Suprapubic skin (tissue), 4 donors: Measurements from ENCODE around the gene FAM53A. TPM values are rescaled to one million over a fixed set of nuclear protein-coding genes. Genes with fewer than 3 reads are reported as not detected.

ENCODE experiments used
- DNase-seq, 2 donors: peaks; one replicate each; pipeline ENCODE4 v3.0.0-alpha.2; 2019; ENCODE audit warnings: low spot score in 2 of 2
- H3K27ac ChIP-seq: fragments of 200-600 bp; sonication (generic); one replicate; pipeline ENCODE4 v1.5.1; 2019
- H3K27me3 ChIP-seq: fragments of 200-600 bp; sonication (generic); one replicate; pipeline ENCODE4 v1.5.1; 2019
- H3K36me3 ChIP-seq: fragments of 200-600 bp; sonication (generic); one replicate; pipeline ENCODE4 v1.5.1; 2019
- H3K4me1 ChIP-seq: fragments of 200-600 bp; sonication (generic); one replicate; pipeline ENCODE4 v1.5.1; 2019
- H3K4me3 ChIP-seq: fragments of 200-600 bp; sonication (generic); one replicate; pipeline ENCODE4 v1.5.1; 2019; ENCODE audit warnings: mild to moderate bottlenecking
- H3K9me3 ChIP-seq: fragments of 200-600 bp; sonication (generic); one replicate; pipeline ENCODE4 v1.5.1; 2019
- EP300 ChIP-seq: sonication (generic); formaldehyde crosslinking; IDR thresholded peaks from one replicate; pipeline ENCODE4 v1.6.1; 2017; ENCODE audit warnings: antibody characterized with exemption
- POLR2A ChIP-seq, 2 donors: fragments of 450-650 bp; IDR thresholded peaks; one replicate each; pipeline ENCODE4 v1.6.1; 2017; ENCODE audit warnings: antibody characterized with exemption in 2 of 2, mild to moderate bottlenecking in 2 of 2, moderate library complexity in 2 of 2
- POLR2AphosphoS5 ChIP-seq, 3 donors: sonication (generic); formaldehyde crosslinking; IDR thresholded peaks; one replicate each; pipeline ENCODE4 v1.6.1; 2017; ENCODE audit warnings: antibody characterized with exemption in 3 of 3
- WGBS: methylation state at CpG from one replicate; pipeline ENCODE4 v1.1.5; 2018; 5-methylcytosine and 5-hydroxymethylcytosine counted together
- total RNA-seq, 4 donors: library from RNA; depleted of rRNA; stranded (reverse); fragments of >200 nt; gene quantifications; one replicate each; pipeline ENCODE4 v1.1.0, GENCODE V29; 2016
- TF ChIP-seq, protein P1 (sequence below), 2 donors: fragments of 200-600 bp in 1 of 2; fragments of 450-650 bp in 1 of 2; sonication (generic) in 1 of 2; IDR thresholded peaks; one replicate each; pipeline ENCODE4 v1.5.1; 2016 to 2019; ENCODE audit warnings: antibody characterized with exemption in 2 of 2, mild to moderate bottlenecking in 1 of 2, moderate library complexity in 1 of 2

Gene FAM53A
- total RNA-seq, 4 donors from 2014 or later = 2.2 to 8.0 (median 4.9) TPM

DNA sequence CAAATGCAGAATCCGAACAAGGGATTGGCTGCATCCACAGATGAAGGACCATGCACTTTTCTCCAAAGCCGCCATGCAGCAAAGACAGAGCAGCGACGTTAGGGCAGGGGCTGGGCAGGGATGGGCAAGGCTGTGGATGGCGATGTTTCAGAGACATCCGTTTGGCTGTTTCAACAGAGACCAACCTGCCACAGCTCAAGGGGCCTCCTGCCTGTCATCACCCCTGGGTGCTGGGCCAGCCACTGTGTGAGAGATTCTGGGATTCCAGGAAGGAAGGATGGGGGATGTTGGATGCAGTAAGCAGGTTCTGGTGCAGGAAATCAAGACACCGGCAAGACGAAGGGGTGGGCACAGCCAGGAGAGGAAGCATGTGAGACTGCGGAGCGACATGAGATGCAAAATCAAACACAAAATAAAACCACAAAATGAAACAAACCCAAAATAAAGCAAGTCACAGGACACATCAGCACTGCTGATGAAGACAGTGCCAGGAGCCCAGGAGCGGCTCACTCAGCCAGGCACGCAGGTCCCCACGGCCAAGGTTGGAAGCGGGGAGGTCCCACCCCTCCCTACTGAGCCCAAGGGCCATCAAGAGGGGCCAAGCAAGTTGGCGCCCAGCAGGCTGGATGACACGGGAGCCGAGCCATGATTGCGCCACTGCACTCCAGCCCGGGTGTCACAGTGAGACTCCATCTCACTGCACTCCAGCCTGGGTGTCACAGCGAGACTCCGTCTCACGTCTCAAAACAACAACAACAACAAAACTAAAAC lies 68.1 kb downstream of the FAM53A start:
- Histone ChIP-seq H3K9me3 (no peaks in the 10 kb centered on the region), H3K27ac (no peak overlapping the region), H3K4me3 (no peak overlapping the region), H3K4me1 (no peaks in the 10 kb centered on the region), H3K27me3 (no peaks in the 10 kb centered on the region), H3K36me3 (no peaks in the 10 kb centered on the region)
- WGBS = 53% methylated on average over 20 of the region's 22 CpGs
- no peak for DNase-seq
- TF ChIP-seq POLR2AphosphoS5 (IDR thresholded peaks at IDR 0.05) (no peak), POLR2A (IDR thresholded peaks at IDR 0.05) (no peak), EP300 (no peak)
- TF ChIP-seq, protein P1, sequence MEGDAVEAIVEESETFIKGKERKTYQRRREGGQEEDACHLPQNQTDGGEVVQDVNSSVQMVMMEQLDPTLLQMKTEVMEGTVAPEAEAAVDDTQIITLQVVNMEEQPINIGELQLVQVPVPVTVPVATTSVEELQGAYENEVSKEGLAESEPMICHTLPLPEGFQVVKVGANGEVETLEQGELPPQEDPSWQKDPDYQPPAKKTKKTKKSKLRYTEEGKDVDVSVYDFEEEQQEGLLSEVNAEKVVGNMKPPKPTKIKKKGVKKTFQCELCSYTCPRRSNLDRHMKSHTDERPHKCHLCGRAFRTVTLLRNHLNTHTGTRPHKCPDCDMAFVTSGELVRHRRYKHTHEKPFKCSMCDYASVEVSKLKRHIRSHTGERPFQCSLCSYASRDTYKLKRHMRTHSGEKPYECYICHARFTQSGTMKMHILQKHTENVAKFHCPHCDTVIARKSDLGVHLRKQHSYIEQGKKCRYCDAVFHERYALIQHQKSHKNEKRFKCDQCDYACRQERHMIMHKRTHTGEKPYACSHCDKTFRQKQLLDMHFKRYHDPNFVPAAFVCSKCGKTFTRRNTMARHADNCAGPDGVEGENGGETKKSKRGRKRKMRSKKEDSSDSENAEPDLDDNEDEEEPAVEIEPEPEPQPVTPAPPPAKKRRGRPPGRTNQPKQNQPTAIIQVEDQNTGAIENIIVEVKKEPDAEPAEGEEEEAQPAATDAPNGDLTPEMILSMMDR (IDR thresholded peaks at IDR 0.05) = no peak

DNA sequence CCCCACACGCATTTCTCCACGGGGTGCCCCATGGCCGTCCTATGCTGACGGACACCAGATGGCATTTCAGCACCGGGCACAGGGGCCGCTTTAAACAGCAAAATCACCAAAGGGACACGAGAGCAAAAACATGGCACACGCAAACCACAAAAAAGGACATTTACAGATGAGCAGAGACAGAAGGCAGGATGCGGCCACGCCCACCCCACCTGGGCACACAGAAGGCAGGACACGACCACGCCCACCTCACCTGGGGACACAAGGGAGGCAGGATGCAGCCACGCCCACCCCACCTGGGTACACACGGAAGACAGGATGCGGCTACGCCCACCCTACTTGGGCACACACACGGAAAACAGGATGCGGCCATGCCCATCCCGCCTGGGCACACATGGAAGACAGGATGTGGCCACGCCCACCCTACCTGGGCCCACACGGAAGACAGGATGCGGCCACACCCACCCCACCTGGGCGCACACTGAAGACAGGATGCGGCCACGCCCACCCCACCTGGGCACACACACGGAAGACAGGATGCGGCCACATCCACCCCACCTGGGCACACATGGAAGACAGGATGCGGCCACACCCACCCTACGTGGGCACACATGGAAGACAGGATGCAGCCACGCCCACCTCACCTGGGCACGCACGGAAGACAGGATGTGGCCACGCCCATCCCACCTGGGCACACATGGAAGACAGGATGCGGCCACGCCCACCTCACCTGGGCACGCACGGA lies 69.1 kb downstream of the FAM53A start:
- DNase-seq = no peak
- 80% methylated on average over 26 of the region's 37 CpGs for WGBS
- no peak overlapping the region for H3K27ac ChIP-seq
- H3K36me3 ChIP-seq = no peaks in the 10 kb centered on the region
- TF ChIP-seq EP300 (no peak), POLR2AphosphoS5 (IDR thresholded peaks at IDR 0.05) (no peak), POLR2A (IDR thresholded peaks at IDR 0.05) (no peak)
- TF ChIP-seq, protein P1 (IDR thresholded peaks at IDR 0.05) = no peak
- H3K27me3 ChIP-seq = no peaks in the 10 kb centered on the region
- H3K9me3 ChIP-seq = no peaks in the 10 kb centered on the region
- H3K4me1 ChIP-seq = no peaks in the 10 kb centered on the region
- H3K4me3 ChIP-seq = no peak overlapping the region

DNA sequence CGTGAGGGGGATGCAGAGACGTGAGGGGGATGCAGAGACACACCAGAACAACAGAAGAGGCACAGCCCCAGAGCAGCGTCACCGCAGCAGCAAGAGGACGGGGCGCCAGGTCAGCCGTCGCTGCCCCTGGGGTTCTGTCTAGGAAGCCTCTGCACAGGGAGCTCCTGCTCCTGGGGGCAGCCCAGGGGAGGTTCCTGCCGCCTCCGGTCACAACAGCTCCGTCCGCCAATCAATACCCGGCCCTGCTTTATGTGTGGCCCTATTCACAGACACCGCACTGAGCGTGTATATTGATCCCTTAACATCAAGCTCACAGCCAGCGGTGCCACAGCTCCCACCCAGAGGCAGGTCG lies 69.6 kb downstream of the FAM53A start:
- H3K9me3 ChIP-seq = no peaks in the 10 kb centered on the region
- no peaks in the 10 kb centered on the region for H3K36me3 ChIP-seq
- no peak overlapping the region for H3K27ac ChIP-seq
- TF ChIP-seq EP300 = no peak
- H3K4me3 ChIP-seq = no peak overlapping the region
- H3K27me3 ChIP-seq = no peaks in the 10 kb centered on the region
- 94% methylated on average over 15 of the region's 17 CpGs for WGBS
- DNase-seq = no peak
- H3K4me1 ChIP-seq = no peaks in the 10 kb centered on the region

DNA sequence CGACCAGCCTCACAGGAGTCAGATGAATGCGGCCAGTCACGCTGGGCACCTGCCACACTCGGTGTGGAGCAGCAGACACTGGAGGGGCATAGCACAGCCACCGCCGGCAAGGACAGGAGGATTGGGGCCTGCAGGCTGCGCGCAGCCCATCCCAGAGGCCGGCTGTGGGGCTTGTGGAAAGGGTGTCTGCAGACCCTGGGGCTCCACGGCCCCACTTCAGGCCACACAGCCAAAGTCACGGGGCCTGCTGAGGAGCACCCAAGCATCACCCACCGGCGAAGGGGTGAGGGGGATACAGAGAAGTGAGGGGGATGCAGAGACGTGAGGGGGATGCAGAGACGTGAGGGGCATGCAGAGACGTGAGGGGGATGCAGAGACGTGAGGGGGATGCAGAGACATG lies 70.1 kb downstream of the FAM53A start:
- no peaks in the 10 kb centered on the region for H3K36me3 ChIP-seq
- WGBS = 86% methylated on average over 15 of the region's 17 CpGs
- TF ChIP-seq EP300 (no peak), POLR2A (IDR thresholded peaks at IDR 0.05) (no peak), POLR2AphosphoS5 (IDR thresholded peaks at IDR 0.05) (no peak)
- TF ChIP-seq, protein P1 (IDR thresholded peaks at IDR 0.05) = no peak
- H3K27ac ChIP-seq = no peak overlapping the region
- peaks cover under 1% of the 10 kb centered on the region for H3K27me3 ChIP-seq
- no peak overlapping the region for H3K4me3 ChIP-seq
- H3K4me1 ChIP-seq = no peaks in the 10 kb centered on the region
- DNase-seq = peak in 1 of 2 donors; percentile 51
- H3K9me3 ChIP-seq = no peaks in the 10 kb centered on the region

DNA sequence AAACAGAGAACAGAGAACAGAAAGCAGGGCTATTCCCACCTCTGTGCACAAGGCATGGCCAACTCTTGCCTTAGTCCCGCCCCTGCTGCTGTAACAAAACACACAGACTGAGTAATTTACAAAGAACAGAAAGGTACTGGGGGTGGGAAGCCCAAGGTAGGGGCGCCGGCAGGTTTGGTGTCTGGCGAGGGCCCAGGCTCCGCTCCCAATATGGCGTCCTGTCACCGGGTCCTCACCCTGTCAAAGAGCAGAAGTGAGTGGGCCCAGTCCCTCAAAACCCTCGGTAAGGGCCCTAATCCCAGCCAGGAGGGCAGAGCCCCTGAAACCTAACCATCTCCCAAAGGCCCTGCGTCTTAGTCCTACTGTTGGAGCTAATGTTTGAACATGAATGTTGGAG lies 71.0 kb downstream of the FAM53A start:
- 91% methylated on average over 8 of the region's 9 CpGs for WGBS
- peaks cover 3% of the 10 kb centered on the region for H3K27me3 ChIP-seq
- H3K27ac ChIP-seq = no peak overlapping the region
- TF ChIP-seq POLR2AphosphoS5 (IDR thresholded peaks at IDR 0.05) (no peak), POLR2A (IDR thresholded peaks at IDR 0.05) (no peak), EP300 (no peak)
- TF ChIP-seq, protein P1 (IDR thresholded peaks at IDR 0.05) = no peak
- H3K4me3 ChIP-seq = no peak overlapping the region
- no peaks in the 10 kb centered on the region for H3K9me3 ChIP-seq
- no peaks in the 10 kb centered on the region for H3K4me1 ChIP-seq
- peak in 1 of 2 donors; percentile 50 for DNase-seq
- no peaks in the 10 kb centered on the region for H3K36me3 ChIP-seq
